NCI-H82 treated with DMSO at 0.1 percent for 48 hours (cell line): ENCODE results near the gene RFX6.

Experiments
- DNase-seq: peaks from one replicate; lab custom pipeline; 2025; ENCODE audit not compliant: unreplicated experiment; lab: John Stamatoyannopoulos, UW

Gene RFX6

DNA sequence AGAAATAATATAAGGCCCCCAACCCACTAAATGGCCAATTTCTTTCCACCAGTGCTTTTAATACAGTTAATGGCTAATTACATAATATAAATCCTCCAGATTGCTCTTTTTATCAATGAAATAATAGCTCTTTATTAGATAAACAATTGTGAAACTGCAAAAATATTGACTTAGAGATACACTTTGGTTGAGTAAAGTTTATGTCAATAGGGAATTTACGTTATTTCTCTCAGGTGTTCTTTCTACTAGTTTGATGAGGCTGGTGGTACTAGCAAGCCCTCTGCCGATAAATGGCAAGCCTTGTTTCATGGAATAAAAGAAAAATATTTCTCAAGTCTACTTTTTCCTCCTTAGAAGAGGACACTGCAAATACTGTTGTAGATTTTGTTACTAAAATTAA is 18.9 kb downstream of the RFX6 start:
- no peak for DNase-seq

DNA sequence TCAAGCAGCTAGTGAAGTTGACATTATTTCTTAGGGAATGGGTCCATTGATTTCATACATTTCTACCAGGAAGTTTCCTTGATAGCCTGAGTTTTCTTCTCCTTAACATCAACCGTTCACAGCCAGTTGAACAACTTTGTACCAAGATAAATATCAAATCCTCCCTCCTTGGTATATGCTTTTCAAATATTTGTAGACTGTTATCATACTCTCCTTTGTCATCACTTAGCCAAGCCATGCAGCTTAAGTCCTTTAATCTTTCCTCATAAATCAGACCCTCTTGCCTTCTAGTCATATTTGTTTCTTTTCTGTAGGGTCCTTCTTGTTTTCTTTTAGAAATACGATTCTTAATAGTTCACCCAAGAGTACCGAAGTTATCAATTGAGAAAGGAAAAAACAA is 25.6 kb downstream of the RFX6 start:
- no peak for DNase-seq

DNA sequence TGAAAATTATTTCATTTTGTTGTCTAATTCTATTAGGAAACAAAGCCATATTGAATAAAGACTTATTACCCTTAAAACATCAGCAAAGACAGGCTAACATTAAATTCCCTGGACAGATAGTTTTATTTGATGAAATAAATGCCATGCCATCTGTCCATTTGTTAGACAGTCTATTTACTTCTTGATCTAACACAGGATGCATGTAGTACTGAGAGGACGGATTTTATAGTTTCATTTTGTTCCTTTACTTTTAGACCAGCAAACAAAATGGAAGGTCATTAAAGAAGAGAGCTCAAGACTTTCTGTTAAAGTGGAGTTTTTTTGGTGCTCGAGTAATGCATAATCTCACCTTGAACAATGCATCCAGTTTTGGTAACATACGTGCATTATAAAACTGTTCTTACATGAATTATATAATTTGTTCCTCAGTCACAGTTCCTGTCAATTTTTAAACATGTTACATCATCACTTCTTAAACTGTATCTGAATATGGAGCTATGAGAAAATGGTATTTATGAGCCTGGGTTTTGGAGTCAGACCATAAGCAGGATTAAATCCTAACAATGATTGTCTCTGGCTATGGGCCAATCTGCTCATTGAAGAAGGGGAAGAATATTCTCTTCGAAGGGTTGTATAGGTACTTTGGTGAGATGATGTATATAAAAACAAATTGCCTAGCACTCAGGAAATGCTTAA is 46.0 kb downstream of the RFX6 start:
- DNase-seq: no peak

DNA sequence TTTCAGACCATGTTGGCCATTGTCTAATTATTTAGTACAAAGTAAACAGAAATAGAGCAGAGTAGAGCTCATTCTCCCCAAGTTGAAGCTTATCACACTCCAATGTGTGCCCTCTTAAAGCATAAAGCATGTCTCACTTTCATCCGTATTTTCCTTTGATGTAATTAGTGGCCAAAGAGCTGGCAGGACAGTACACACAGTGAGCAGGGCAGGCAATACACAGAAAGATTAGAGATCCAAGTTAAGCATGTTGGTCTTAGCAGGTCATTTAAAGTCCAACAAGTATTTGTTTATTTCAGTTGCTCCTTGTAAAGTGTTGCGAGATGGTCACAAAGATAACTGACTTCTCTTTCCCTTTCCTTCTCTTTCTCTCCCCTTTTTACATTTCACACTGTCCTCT is 47.2 kb downstream of the RFX6 start:
- no peak for DNase-seq

DNA sequence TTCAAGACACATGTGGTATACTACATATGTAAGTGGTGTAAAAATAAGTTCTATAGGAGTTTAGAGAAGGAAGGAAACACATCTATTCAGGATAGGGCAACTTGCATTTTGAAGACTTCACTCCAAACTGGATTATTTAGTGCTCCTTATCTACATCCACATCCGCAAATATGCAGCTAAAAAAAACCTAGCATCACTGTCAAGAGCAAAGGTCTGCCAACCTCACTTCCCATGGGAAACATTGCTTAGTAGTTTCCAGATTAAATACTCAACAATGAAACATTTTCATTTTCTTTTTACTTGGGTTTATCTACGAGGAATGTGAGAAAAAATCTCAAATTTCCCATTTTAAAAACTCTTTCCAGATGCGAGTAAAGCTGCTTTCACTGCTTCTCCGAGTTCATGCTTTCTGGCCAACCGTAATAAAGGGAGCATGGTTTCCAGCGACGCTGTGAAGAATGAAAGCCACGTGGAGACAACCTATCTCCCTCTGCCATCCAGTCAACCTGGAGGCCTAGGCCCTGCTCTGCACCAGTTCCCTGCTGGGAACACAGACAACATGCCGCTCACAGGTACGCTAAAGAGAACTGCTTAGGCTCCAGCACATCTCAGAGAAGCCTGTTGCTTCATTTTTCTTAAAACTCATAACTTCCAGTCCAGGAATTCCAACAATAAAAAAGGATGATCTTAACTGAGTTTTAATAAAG is 48.2 kb downstream of the RFX6 start:
- no peak for DNase-seq

DNA sequence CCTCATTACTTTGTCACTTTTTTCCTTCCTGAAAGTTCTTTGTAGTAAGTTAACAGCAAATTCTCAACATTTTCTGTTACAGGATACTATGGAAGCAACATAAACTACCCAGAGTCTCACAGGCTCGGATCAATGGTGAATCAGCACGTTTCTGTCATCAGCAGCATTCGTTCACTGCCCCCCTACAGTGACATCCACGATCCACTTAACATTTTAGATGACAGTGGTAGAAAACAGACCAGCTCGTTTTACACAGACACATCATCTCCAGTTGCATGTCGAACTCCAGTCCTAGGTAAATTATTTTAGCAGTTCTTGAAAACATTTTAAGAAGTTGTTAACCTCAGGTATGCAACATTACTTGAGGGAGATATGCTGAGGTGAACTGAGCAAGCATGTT is 51.6 kb downstream of the RFX6 start:
- no peak for DNase-seq

DNA sequence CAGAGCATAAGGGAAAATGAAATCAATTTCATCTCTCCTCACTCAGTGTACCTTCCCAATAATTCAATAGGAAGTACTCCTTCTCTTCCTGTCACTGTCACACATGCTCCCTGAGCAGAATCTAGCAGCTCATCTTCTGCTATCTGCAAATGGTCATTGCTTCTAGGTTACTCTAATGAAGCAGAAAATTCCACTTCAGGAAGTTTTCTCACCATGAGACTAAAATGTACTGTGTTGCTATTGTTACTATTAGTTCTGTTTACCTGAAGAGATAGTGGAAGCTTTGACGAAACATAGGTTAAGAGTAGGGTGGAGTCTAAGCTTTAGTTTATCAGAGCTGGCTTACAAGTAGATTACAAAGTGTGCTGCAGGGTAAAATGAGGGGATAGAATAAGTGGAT is 52.8 kb downstream of the RFX6 start:
- no peak for DNase-seq

DNA sequence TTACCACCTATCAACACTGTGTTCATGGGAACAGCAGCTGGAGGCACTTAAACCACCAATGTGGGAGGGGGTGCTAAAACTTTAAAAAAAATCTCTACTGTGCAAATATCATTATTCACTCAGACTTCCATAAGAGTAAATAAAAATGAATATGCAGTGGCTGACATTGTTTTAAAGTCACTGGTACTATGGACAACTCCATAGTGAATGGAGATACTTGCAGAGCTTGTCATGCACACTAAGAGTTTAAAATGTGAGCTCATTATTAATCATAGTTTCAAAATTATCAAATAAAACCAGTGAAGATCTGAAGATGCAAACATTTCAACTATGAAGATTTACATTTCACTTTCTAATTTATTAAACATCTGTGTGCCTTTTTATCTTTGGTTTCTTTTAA is 54.4 kb downstream of the RFX6 start:
- no peak for DNase-seq

DNA sequence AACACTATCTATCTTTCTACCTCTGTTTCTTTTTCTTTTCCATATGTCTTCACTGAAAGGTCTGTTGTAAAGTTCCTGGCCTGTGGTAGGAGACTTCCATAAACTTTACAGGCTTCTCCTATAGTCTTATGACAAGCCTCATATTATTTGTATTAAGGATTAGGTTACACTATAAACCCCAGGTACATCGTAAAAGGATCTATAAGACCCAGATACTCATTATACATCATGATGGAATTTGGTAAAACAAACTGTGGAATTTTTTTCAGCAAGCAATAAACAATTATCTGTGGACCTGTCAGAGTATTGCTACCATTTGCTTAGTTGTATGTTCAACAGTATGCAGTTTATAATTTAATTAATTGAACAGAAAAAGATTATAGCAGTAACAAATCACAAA is 55.5 kb downstream of the RFX6 start:
- DNase-seq: no peak

DNA sequence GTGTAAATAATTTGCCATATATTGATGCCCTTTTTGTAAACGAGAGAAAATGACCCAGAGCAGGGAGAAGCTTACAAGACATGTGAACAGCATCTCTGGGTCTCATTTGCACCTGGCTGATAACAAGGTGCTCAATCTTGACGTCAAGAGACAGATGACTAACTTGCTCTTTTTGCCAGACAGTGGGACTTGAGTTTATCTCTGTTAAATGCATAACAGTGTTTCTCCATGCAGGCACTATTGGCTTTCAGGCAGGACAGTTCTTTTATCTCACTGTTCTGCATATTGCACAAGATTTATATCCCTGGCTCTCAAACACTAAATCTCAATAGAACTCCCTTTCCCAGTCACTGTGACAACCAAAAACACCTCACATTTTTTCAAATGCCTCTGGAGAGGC is 56.4 kb downstream of the RFX6 start:
- DNase-seq: no peak

DNA sequence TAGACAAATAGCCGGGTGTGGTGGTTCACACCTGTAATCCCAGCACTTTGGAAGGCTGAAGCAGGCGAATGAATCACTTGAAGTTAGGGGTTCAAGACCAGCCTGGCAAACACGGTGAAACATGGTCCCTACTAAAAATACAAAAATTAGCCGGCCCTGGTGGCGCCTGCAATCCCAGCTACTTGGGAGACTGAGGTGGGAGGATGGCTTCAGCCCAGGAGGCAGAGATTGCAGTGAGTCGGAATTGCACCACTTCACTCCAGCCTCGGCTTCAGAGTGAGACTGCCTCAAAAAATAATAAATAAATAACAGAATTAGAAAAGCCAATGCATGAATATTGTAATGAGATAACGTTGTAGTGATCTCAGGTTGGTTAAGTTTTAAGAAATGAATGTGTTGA is 61.3 kb downstream of the RFX6 start:
- no peak for DNase-seq

DNA sequence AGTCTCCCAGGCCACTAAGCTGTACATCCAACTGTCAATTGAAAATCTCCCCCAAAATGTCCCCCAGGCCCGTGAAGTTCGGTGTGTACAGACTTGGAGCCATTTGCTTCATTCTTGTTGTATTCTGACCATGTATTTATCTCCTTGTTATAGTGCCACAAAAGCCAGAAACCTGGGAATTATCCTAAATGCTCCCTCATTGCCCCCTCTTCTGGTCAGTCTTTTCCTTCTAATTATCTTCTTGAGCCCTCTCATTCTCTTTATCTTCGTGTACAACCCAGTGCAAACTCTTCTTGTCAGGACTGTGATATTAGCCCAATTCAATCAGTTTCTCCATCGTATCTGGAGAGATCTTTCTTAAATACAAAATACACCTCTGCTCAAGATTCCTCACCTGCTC is 64.7 kb downstream of the RFX6 start:
- DNase-seq: peak; percentile 12

DNA sequence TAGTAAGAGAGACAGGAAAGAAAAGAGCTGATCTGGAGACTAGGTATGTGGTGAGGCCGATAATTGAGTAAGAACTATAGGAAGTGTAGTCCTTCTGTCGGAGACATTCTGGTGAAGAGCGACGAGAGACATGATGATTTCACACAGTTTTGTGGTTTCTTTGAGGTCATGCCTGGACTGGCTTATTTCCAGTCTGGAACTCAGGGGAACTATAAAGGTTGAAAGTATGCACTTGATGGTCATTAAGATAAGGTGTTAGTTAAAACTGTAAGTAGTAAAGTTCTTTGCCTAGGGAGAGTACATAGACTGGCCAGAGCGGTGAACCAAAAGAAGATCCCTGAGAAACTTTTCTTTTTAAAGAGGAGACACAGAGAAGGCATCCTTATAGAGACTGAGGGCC is 68.8 kb downstream of the RFX6 start:
- DNase-seq: no peak

DNA sequence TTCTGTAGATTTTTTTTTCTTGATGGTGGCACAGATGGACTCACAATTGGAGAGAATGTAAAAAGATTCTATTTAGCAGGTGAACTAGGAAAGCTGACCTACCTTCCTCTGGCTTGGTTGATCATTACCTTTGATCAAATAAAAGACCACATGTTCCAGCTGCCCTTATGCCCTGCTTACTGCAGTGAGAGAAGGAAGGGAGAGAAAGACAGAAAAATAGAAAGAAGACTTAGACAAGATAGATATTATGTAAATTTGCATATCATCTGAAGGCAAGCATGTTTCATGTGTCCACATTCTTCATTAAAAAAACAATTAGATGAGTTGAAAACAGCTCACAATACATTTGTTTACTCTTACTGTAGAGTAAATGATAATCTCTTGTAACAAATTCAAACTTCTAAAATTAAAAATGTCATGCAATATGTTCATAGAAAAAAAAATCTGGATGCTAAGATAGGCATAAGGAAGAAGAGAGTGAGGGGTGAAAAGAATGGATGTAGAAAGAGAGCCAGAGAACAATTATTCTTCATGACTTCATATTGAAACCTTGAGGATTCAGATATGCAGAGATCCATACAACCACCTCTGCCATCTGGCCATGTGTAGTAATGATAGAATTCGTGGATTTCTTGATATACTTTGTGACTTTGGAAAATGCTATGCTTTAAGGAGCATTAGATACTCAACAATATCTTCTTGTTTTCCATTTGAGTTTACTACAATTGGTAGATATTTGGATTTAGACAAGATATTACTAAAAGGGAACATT is 71.7 kb downstream of the RFX6 start:
- DNase-seq: no peak

DNA sequence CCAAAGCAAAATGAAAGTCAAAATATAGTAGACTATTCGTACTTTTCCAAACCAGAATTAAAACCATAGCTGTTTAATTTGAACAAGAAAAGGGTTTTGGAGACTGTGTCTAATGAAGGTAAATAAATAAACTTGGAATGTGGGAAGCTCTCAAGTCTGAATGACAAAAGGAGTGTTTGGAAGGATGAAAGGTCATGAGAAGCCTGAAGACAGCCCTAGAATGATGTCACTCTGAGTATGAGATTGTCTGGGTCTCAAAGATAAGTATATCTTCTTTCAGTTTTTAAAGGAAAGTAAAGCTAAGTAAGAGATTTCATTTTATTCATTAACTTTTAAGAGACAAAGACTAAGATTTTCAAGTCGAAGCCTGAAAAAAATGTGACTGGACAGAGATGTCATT is 72.9 kb downstream of the RFX6 start:
- no peak for DNase-seq

DNA sequence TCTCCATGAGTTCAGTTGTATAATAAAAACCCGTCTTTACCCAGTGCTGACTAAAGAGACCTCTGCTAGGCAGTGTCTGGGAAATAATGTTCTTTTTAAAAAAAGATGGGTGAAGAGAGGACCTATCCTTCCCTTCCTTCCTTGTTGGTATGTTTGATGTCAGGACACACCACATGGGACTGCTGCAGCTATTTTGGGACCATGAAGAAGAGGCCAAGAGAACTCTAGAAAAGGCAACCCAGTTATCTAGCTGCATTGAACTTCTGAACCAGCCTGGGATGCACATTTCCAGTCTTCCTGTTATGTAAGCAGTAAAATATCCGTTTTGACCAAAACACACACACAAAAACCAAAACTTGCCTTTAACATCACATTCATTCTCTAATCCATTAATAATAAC is 77.3 kb downstream of the RFX6 start:
- no peak for DNase-seq

DNA sequence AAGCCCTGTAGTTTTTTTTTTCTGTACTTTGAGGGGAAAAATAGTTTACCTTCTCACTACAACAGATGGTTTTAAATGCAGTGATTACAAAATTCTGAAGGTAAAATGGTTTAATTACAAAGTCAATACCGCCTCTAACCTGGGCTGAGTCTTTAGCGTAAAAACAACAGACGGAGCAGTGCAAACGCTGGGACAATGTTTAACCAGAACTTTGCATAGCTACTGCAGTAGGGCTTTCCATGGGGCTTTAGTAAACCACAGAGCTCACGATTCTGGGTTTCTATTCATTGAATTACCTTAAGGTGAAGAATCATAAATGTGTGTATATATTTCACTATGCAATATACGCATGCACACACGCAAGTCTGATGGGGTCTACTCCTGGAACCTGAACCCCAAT is 77.9 kb downstream of the RFX6 start:
- no peak for DNase-seq

DNA sequence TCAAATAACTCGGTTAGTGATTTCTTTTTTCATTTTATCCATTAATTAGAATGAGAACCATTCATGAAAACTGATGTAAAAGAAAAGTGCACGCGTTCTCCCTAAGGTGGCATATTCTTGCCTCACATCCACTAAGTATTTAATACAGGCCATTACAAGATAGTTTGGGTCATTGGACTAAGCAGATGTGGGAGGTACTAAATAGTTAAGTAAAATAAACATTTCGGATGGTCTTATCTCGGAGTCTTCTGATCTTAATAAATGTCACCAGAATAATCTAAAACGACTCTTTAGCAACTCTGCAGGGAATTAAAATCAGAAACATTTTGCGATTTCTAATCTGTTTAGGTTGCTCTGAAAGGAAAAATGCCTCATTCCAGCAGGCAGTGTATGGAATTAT is 78.7 kb downstream of the RFX6 start:
- DNase-seq: no peak

DNA sequence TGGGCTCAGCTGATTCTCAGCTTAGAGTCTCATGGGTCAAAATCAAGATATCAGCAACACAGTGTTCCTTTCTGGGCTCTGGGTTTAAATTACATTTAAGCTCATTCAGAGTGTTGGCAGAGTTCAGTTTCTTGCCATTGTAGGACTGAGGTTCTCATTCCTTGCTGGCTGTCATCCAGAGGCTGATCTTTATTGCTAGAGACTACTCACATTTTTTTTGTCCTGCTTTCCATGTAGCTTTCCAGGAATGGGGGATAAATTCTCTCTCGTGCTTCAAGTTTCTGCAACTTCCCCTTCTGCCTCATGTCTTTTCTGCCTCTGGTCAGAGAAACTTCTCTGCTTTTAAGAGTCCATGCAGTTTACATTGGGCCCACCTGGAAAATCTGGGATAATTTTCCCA is 86.9 kb downstream of the RFX6 start:
- DNase-seq: no peak

DNA sequence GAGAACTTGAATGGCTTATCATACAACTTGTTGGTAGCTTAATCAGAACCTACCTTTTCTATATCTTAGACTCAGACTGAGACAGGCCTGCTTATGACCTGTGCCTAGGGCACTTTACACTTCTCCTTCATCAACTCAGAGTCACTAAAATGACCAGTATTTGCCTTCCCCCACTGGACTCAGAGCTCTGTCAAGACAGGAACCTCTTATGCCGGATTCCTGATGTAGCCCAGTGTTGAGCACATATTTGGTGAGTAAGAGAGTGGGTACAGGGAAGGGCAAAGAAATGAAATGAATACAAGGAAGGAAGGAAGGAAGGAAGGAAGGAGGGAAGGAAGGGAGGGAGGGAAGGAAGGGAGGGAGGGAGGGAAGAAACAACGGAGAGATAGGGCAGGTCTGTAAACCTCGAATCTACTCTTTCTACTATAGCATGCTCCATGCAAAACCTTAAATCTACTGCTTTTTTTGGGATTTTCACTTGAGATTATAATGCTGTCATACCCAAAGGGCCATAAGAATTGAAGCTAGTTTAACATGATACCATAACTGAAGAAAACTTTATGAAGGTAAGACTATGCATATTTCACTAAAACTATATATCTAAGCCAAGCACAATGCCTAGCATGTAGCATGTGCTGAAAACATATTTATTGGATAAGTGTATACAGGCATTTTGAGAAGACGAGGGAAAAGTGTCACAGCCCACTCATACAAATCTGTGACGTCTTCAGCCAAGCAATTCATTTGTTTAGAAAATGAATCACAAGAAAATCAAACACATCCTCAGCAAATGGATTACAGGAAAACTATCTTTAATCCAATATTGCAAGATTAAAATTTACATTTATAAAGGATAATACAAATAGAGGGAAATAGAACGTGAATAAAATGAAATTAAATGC is 89.9 kb downstream of the RFX6 start:
- DNase-seq: no peak

DNA sequence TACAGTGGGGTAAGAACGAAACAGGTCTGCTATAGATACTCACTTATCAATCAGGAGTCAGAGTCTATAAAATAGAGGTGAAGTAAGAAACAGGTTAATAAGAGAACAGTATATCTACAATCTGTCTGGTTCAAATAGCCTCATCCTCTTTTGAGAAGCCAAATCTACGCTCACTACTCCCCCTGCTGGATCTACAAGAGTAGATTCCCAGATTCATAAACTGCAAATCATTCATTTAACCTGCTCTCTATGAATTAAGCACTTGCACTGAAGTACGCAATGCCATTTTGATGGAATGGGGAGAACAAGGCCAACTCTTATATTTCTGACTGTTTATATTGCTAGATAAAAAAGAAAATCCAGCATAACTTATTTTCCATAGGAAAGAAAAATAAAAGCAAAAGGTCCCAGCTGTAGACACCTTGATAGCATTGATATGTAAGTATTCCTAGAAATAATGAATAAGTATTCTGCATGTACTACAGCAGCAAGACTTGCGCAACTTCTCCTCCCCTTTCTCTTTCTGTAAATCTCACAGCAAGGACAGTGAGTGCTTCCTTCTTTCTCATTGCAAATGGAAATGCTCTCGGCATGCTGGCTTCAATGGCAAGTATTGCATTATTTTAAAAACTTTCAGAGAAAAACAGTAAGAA is 92.3 kb downstream of the RFX6 start:
- DNase-seq: peak; percentile 60
